SHP77 treated with DMSO at 0.1 percent for 48 hours (cell line): ENCODE measurements around the gene SH3TC2.

Experiments used
- DNase-seq: peaks from one replicate; lab custom pipeline; 2025; lab: John Stamatoyannopoulos, UW

Gene SH3TC2

DNA sequence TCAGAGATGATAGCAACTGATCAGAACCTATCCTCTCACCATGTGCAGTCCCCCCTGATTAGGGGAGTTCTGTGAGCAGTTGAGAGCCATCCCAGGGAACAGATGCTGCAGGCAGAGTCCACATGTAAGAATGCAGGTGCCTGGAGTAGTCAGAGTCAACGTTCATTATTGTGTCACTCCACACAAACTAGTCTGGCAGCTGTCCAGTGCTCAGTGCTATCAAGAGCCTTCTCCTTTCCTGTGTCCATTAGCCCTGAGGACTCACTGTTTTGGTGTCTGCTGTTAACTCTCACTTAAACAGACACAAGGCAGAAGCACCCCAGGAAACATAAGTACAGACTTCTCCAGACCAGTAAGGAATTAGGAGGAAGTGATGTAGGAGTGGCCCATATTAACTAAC, 2.5 kb downstream of the SH3TC2 start:
- peak; percentile 22 for DNase-seq

DNA sequence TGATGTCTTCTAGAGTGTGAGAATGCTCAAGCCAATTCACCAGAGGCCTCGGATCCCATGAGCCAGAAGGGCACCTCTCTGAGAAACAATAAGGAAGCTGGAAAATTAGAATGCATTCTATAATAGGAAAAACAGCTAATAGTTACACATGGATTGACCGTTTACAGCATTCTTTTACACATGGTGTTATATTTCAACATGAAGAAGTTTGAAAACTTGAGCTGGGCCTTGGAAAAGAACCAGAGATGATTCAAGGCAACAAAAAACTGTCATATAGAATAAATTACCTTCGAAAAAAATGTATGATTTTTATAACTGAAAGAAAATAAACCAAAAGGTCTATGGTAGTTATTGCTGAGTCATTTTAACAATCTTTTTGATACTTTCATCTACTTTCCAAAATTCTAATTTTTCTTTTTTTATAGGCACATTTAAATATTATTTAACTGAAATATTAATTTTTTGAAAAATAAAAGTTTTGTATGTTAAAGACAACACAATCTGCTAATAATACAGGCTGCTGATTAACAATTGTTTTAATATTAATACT, 6.2 kb downstream of the SH3TC2 start:
- no peak for DNase-seq

DNA sequence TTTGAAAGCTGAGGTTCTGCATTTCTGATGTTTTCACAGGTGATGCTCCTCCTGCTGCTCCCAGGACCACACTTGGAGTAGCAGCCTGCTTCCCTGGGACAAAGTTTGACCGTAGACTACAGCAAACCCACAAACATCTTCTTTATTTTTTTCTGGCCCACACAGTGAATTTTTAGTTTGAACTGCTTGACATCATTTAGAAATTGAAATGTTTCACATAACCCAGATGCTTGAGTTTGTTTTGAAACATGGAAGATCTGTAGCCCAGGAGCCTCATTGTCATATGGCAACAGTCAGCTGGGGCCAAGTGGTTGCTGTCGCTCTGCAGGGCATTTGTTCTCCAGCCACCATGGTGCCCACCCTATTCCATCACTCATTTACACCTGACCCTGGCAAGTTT, 8.4 kb downstream of the SH3TC2 start:
- DNase-seq = no peak

DNA sequence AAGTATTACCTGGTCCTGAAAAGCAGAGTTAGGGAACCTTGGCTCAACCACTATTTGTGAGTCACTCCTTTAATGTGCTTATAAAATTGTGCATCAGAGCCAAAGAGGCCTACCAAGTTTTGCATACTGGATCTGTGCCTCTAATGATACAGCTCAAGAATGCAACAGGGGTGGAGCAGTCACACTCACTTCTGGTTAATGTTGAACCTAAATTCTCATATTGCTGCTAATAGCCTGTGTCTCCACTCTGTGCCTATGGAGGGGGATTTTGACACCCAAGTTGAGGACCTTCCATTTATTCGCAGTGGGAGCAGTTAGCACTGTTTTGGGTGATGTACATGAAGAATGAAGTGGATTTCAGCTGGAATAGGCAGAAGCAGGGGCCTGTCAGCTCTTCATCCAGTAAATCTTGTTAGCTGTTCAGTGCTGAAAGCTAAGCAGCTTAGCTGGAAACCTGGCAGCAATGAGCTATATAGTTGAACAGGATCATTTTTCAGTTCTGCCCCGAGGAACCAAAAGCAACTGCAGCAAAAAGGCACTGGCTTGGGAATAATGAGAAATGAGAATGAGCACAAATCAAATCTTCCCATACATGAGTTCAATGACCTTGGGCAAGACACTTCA, 9.7 kb downstream of the SH3TC2 start:
- DNase-seq = no peak

DNA sequence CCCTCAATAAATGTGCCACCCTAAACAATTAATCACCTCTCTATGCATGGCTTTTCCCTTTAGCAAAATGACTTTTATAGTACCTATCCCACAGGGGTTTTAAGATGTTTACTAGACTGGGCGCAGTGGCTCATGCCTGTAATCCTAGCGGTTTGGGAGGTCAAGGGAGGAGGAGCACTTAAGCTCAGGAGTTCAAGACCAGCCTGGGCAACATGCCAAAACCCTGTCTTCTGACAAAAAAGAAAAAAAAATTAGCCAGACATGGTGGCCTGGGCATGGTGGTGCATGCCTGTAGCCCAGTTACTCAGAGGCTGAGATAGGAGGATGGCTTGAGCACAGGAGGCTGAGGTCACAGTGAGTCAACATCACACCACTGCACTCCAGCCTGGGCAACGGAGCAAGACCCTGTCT, 13.5 kb downstream of the SH3TC2 start:
- no peak for DNase-seq

DNA sequence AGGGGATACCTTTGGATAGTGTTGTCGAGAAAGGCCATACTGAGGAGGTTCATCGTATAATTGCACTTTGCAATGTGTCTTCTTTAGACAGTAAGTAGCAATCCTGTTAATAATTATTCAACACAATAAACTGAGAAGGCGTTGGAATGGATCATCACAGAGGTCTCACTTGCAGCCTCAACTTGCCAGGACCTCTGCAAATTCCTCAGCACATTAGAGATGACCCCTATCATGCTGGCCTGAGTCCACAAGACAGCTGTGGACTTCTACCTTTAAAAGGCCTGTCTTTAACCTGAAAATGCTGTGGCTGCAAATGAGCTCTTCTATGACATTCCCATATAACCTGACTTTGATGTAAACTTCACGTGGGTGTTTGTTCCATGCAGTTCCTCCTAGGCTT, 14.1 kb downstream of the SH3TC2 start:
- no peak for DNase-seq

DNA sequence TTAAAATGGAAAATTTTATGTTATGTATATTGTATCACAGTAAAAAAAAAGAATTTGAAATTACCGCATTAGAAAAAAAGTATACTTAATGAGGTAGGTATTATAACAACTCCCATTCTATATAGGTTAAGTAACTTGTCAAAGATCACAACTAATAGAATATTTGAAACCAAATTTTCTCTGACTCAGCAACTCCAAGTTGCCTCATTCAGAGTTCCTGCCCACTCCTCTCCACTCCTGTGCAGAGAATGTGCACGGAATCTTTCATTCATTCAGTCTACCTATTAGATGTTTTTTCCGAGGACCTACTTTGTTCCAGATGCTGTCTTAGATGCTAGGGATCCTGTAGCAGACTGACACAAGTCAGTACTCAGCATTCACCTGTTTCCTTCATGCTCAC, 15.4 kb downstream of the SH3TC2 start:
- DNase-seq = no peak

DNA sequence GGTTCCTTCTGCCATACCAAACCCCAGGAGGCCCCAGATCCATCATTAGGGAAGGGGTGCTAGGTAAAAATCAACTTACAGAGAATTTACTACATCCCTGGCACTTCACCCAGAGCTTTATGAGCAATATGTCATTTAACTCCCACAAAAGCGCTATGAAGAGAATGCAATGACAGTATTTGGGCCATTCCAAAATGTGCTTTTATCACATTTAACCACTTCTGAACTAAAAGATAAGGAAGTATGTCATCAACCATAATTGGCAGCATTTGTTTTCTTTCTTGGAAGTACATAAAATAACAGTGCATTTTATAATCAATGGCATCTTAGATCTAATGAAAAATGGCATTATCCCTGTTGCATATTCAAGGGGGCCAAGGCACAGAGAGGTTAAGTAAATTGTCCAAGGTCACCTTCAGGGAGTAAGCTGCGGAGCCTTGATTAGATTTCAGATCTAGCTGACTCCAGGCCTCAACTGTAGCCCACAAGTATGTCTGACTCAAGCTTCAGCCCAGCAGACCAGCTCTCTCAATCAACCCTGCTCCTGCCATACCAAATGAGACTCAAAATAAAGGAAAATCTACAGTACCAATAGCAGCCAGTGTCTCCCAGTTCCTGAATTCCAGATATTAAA, 16.5 kb downstream of the SH3TC2 start:
- DNase-seq = no peak

DNA sequence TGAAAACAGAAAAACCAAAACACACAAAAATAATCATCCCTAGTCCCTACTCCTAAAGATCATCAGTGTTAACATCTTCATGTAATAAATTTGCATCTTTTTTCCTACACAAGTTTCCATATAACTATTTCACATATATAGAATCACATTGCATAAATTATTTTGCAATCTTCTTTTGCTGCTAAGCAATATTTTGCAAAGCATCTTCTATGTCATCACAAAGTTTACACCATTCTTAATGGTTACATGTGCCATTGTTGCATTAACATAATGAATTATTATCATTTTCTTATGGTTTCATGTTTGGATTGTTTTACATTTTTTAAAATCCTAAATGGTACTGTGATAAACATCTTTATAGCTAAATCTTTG, 17.8 kb downstream of the SH3TC2 start:
- DNase-seq = no peak

DNA sequence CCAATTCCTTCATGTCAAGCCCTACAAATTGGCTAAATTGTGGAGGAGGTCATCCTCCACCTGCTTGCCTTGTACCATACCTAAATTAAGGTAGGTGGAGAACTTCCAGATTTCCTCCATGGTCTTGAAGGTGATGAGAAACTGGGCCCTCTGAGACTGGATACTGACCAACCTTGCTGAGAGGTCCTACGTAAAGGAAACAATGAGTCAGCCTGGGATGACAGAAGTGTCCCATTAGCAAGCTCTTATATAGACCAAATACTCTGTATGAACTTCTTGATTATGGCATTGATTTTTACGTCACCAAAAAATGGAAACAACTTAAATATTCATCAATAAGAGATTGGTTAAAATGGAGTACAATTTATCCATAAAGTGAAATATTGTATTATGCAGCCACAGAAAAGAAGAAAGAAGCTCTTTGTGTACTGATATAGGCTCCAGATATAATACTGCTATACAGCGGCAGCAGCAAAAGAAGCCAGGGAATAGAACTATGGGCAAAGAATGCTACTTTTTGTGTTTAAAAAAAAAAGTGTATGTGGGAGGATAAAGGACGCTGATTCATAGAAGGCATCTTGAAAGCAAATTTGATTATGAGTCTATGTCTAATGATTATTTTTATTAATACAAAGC, 18.3 kb downstream of the SH3TC2 start:
- DNase-seq = no peak

DNA sequence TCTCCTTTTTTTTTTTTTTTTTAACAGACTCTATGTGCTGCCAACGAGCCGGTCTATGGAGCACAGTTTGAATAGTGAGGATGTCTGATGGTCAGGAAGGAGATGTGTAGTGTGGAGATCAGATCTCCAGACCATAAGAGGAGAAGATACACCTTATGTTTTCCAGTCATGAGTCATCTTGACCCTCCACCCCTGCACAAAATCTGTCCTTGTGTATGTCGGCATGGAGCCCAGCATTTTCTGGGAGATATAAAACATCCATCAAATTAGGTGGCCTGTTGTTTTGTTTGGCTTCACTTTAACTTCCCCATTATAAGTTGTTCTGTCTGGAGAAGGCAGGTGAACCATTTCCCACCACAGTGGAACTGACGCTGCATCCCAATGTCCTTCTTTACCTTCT, 19.2 kb downstream of the SH3TC2 start:
- no peak for DNase-seq

DNA sequence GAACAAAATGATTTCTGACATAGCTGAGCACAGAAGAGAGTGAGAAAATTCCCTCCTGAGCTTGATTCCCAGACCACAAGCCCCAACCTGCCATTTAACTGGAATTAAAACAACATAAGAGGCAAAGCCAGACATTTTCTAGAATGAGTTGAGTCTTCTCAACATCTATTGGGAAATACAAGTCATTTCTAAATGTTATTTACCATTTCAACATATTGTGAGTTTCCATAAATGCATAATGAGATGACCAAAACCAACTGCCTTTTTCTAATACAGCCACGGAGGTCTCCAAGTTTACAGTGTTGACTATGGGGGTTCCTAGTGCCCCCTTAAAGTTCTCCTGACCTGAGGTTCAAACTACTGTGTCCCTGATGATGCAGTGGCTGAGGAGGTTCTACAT, 20.0 kb downstream of the SH3TC2 start:
- no peak for DNase-seq

DNA sequence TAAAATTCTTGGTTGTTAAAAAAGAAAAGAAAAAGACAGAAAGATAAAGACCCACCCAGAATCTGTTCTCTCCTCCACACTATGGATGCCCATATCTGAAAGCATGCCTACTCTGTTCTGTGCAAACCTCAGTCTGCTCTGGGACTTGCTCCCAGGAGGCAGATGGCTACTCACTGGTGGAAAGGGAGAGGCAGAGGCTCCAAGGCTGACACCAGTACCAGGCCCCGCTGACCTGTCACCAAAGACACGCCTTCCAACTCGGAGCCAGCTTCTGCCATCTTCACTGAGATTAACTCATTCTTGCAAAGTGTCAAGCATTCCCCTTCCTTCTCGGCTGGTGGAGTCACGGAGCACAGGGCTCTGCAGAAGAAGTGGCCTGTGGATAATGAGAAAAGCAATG, 21.6 kb downstream of the SH3TC2 start:
- DNase-seq = no peak

DNA sequence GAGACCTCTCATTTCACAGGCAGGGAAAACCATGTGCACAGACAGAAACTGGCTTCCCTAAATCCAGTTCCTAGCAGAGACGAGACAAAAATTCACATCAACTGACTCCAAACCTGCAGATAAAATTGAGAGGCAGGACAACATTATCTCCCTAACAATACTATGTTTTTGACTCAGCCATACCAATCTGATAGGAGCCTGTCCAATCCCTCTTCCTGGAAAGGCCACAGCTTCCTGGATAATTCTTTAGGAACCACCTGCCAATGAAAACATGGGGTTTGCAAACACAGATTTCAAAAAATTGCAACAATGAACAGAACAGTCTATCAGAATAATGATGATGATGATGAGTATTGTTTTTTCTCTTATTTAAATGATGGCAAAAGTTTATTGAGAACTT, 22.4 kb downstream of the SH3TC2 start:
- DNase-seq = no peak

DNA sequence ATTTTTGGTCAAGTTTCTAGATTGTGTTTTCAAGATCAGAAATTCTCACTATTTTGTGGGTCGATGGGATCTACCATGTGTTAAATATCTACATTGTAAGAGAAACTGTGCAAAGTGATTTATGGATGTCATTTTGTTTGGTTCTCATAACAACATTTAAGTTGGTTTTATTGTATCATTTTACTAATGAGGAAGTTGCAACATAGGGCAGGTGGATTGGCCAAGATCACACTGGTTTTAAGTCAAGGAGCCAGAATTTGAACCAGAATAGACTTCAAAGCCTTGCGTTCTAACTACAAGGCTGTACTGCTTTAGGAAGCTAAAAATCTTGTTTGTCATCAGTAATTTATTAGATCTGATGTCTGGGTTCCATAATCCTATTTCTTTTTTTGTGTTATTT, 23.4 kb downstream of the SH3TC2 start:
- DNase-seq = no peak

DNA sequence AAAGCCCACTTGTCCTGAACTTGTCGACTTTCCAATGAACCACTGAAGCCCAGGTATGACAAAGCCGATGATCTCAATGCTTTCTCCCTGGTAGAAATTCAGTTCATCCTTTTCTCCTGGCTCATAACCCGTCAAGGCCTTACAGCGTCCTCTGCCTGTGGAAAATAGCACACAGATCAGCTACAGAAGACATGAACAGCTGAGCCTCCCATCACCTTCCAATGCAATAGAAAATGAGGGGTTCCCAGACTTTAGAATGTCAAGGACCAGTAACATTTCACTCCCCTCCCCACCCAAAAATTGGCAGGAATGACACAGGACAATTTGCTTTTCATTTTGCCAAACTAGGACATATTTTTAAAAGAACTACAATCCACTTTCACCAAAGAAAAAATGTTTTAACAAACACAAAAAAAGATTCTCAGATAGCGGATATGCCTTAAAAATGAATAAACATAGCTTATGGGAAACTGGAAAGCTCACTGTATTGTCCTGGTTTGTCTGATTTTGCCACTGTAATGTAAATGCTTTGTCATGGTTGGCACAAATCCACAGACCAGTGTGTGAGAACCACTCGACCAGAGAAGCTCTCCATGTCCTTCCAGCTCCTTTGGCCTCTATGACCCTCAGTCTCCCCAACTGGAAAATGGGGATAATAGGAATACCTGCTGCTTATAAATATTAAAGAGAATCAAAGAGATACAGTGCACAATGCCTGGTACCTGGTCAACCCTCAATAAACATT, 24.4 kb downstream of the SH3TC2 start:
- DNase-seq = no peak

DNA sequence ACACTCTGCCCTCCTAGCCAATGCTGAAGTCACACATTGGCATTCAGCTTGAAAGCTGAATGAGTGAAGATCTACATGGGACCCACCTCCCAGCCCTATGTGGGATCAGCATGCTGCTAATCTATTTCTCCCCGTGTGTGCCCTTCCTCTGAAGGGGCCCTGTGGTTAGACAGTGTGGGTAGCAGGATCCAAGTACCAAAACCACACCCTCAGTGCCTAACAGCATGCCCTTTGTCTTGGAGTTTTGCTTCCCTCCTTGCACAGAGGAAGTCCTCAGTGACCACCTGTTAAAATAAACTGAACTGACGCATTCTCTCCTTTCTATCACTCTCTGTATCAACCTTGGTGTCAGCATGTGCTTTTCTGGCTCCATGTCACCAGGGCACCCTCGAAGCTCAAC, 25.0 kb downstream of the SH3TC2 start:
- DNase-seq = no peak

DNA sequence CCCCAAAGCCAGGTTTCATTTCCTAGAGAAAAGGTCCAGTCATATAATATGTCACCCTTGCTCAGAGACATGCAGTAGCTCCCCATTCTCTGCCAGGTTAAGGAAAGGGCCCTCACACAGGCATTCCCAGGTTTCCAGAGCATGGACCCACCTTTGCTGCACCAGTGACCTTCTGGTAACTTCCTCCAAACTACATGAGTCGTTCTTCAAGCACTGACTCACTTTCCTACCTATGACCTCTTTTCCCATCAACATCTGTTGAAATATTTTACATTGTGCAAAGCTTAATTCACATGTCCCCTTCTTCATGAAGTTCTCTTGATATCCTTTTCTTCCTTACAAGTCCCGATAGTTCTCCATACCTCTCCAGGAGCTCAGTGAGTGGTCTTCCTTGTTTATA, 25.9 kb downstream of the SH3TC2 start:
- DNase-seq = no peak

DNA sequence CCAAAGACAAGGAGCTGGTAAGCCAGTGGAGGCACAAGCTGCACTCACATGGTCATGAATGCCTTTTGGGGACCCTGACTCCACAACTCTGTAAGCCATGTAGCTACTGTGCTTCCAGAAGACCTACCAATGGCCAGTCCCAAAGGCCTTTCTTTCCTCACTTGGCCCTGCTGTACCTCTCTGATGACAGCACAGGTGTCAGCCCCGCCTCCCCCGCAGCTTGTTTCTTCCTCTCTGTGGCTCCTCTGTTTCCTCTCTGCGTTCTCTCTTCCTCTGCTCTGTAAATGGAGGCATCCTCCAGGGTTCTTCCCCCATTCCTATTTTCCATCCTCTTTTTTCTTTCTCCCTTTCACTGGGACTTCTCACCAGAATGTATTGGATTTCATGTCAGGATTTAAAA, 26.7 kb downstream of the SH3TC2 start:
- no peak for DNase-seq

DNA sequence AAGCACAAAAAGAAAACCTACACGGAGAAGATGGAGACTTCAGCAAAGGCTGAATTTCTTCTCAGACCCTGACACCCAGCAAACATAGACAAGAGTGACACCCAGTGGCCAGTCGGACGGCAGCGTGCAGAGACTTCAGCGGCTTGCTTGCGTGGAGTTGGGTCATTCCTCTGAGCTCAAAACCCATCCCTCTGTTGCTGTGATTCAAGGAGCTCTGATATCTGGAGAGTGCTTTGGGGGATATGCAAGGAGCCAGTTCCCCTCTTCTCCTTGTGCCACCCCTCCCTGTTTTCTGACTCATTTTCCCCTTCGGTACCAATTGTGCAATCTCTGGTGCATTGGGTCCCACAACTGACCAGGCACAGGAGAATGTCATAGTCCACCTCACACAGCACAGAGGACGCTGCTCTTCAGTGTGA, 27.5 kb downstream of the SH3TC2 start:
- DNase-seq = peak; percentile 5

DNA sequence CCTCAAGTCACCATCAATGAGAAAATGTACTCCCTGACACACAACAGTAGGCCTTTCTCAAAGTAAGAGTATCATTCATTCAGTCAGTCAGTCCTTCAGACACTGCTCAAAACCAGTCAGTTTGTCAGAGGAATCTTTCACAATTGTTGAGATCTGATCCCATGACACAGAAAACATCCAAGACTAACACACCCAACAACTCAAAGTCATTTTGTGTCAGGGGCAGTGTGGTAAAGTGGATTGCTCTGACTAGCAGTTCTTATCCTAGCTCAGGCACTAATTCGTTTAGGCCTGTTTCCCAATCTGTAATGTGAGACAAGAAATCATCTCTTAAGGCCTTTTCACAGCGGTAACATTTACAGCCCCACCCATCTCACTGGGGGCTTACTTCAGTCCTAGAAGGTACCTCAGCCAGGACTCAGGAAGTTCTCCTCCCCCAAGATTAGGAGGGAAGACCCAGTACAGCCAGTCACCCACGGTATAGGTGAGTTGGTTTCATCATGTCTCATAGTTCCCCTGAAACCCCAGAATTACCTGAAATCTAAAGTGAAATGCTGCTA, 31.9 kb downstream of the SH3TC2 start:
- no peak for DNase-seq

DNA sequence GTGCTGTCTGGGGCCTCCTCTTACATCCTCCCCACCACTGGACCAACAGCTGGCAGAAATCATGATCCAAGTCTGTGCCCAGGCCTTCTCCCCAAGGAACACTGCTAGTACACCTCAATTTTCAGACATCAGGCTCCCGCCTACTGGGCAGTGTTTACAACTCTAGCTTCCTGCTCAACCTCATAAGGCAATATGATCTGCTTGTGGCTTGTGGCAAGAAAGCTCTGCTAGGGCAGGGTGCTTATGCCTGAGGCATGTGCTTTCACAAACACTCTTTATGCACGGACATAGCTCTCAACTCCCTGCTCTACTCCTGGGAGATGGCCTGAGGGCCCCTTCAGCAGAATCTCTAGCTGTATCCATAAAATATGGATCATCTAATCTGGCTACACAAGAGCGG, 32.5 kb downstream of the SH3TC2 start:
- no peak for DNase-seq

DNA sequence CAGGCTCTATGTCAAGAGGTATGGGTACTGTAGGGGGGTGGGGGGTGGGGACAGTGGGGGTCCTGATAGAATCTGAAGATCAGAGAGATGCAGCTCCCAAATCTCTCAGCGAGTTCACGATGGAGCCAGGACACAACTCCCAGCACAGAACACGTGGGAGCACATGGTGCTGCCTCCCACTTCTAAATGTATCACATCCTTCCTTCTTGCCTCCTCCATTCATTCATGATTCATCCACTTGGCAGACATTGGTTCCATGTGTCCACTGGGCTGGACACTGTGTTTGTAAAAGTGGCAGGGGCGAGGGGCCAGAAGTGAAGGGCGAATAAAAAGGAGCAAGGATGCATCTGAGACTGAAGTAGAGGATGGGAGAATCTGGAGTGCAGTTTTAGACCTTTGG, 33.9 kb downstream of the SH3TC2 start:
- no peak for DNase-seq
